ENCODE measurements around the gene COL16A1.

The COL16A1 gene

DNA sequence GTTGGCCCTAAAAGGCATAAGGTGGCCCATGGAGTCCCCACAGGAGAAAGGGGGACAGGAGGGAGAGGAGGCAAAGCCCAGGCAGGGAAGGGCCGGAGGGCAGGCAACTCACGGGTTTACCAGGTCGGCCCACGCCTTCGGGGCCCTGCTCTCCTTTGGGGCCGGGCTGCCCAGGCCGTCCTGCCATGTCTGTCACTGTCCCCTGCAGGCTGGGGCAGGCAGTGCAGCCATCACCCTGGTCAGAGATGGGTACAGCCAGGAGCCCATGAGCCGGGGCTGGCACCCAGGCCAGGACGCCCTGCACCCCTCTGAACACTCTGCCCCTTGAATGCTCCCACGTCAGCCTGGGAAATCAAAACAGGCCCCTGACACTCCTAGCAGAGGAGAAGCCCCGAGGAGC lies 19.8 kb downstream of the COL16A1 start:
- no peak for DNase-seq

DNA sequence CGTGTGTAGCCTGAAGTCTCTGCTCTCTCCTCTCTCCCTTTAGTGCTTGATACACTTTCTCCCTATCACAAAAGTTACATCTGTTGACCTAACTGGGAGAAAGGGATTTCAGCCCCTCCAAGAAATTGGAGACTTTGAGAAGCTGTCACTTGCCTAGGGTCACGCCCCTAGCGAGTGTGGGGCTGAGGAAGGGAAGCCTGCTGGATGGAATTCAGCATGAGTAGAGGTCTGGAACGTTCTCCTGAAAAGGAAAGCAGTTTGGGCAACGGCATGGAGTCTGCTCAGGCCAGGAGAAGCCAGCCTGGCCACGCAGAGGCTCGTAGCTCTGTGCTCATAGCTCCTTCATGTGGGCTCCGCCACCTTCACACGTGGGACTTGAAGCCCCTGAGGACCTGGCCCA lies 22.4 kb downstream of the COL16A1 start:
- no peak for DNase-seq

DNA sequence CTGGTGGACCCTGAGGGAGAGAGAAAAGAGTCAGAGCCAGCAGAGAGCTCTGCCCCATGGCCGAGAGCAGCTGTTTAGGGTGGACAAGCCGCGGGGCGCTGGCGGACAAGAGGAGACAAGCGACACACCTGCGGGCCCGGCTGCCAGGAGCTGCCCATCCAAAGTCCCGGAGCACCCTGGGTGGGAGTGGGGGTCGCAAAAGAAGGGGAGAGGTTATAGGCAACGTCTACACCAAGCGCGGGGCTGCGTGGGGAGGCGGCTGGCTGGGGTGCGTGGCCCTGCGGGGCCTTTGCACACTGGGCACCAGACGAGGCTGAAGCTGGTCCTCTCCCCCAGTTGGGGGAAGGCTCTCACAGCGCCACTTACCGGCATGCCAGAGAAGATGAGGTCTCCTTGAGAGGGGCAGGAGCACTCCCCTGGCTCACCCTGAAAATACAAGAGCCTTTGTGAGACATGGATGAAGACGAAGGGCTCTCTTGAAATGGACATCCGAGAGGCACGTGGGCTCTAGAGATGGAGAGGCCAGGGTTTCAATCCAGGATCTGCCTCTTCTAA lies 24.1 kb downstream of the COL16A1 start:
- DNase-seq: no peak

DNA sequence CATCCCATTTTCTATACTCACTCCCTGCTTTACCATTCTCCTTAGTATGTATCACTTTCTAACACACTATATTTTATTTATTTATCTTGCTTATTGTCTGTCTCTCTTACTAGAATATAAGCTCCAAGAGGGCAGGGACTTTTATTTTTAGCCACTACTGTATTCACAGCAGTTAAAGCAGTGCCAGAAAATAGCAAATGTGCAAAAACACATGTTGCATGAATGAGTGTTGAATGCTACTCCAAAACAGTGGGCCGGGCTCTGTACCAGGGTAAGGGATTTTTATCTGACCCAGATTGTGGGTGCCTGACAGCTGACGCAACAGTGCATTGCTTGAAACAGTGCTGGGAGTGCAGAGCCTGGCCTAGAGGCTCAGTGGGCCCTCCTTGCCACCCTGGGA lies 24.7 kb downstream of the COL16A1 start:
- DNase-seq: no peak

DNA sequence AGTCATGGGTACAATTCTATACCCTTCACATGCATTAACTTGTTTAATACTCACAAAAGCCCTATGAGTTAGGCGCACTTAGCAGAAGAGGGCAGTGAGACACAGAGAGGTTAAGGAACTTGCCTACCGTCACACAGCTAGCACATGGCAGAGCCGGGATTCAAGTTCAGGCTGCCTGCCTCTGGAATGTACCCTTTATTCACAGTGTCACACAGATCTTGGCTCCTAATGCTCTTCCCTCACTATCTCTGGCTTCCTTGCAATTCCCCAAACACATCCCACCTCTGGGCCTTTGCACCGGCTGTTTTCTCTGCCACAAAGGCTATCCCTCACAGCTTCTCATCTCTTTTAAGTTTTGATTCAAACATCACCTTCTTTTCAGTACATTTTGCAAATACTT lies 25.1 kb downstream of the COL16A1 start:
- no peak for DNase-seq

DNA sequence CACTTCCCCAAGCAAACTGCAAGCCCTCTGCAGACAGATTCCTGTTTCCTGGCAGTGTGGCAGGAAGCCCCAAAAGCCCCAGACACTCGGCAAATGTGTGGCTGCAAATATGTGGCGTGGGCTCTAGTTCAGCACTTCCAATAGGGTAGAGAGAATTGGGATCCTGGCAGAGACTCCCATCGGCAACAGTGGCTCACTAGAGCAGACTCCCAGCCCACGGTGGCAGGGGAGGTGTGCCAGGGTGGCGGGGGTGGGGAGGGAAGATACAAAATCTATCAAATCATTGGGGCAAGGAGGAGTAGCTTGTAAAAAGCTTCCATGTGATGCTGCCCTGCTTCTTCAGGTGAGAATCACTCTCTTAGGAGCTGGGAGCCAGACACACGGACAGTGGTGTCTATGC lies 25.9 kb downstream of the COL16A1 start:
- DNase-seq: no peak

DNA sequence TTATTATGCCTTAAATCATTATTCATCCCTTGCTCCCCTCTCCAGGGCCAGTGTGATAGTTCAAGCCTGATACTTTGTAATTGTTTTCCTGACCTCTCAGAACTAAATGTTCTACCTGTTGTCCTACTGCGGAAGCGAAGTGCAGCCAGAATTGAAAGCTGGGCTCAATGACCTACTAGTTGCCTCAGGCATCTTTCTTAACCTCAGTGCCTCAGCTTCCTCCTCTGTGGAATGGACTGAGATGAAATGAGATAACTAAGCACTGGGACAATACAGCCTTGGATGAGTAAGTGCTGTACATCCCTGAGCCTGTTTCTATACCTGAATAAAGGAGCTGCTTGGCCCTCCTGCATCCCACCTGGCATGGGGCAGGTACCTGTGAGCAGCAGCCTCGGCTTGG lies 26.4 kb downstream of the COL16A1 start:
- DNase-seq: no peak

DNA sequence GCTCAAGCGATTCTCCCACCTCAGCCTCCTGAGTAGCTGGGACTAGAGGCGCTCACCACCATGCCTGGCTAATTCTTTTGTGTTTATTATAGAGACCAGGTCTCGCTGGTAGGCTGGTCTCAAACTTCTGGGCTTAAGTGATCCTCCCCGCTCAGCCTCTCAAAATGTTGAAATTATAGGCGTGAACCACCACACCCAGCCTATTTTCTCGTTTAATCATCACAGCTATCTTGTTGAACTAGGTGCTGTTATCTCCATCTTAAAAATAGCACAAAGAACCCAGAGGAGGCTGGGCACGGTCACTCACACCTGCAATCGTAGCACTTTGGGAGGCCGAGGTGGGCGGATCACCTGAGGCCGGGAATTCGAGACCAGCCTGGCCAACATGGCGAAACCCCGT lies 28.1 kb downstream of the COL16A1 start:
- no peak for DNase-seq

DNA sequence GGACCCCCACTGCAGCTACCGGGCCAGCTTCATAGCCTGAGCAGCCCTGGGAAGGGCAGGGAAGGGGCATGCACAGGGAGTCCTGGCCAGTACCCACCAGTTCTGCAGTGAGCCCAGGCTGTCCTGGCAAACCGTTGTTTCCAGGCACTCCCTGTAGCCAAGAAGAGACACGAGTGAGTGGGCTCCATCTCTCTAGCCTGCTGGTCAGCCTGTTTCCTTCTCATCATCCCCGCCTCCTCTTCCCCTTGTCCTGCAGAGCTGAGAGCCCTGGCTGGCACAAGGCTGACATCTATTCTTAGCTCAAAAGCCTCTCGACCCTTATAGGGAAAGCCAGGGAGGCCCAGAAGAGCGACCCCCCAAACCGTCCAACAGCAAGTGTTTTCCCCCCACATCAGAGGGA lies 28.7 kb downstream of the COL16A1 start:
- DNase-seq: no peak

DNA sequence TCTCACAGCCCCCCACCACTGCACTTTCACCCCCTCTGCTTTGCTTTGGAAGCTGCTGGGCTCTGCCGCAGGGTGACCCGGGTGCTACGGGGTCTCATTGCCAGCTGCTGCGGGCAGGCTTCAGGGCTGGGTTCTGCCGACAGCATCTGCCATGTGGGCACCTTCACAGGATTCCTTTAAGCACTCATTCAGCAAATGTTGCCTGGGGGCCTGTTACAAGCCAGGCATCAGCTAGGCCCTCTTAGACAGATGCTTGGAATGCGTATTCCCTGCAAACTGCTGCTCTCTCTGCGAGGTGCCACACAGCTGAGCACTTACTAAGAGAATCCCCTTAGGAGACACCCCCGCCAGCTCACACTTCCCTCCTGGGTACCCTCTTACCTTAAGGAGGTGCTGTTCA lies 29.2 kb downstream of the COL16A1 start:
- DNase-seq: no peak

DNA sequence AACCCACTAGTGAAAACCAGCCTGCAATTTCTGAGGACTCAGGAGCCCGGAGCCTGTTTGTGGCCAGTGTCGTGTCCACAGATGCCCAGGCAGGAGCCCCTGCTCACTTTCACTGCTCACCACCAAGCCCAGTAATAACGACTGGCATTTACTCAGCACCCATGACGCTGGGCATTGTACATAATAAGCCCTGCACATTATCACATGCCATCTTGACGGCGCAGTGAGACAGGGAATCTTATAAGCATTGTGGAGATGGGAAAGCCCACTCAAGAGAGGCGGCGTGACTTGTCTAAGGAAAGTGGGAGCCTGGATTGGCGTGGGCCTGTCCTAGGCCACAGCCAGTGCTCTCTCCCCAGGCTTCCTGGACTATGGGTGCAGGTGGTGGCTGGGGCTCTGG lies 30.4 kb downstream of the COL16A1 start:
- DNase-seq: no peak

DNA sequence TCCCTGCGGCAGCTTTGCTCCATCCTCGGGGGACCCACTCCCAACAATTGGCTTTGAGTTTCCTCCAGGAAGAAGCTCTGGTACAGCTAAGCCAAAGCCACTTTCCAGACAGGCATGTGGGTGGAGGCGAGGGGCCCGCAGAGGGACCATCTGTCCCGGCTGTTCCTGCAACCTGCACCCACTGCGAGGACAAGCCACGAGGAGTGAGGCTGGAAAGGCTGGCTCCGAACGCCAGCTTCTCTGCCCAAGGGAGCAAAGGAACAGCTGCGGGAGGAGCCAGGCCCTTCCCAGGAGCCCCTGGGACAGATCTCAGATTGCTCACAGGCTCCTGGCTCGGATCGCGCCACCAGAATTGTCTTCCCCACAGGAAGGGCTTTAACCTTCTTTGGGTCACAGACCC lies 30.8 kb downstream of the COL16A1 start:
- no peak for DNase-seq

DNA sequence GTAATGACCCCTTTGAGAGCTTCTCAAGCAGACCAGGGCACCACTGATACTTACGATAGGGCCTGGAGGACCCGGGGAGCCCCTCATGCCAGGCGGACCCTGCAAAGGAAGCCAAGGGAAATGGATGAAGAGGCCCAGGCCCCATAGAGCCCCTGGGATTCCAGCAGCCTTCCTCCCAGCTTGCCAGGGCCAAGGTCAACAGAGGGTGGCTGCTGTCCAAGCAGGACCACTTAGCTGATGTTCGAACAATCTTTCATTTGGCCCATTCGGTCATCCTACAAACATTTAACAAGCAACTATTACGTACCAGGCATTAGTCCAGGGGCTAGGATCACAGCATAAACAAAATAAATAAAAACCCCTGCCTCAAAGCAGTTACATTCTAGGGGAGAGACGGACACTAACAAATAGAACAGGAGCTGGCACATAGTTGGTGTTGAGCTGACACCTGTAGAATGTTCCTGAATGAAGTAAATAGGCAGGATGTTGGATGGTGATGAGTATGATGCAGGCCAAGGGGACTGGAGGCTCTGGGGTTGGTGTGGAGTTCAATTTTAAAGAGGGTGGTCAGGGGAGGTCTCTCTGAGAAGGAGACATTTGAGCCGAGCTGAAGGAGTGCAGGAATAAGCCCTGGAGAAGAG lies 32.1 kb downstream of the COL16A1 start:
- DNase-seq: no peak

DNA sequence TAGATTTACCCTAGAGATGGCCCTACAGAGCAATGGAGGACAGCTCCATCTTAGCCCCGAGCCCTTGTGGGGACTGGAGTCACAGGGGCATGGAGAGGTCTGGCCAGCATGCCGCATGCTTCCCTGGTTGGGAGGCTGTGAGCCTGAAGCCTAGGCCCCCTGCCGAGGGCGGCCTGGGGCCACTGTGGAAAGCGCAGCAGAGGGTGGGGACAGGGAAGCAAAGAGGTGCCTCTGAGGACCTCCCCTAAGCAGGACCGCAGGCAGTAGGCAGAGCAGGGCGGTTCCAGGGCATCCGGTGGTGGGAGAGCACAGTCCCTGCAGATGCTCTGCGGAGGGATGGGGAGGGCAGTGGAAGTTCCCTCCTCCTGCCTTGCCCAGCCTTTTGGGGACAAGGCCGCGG lies 32.7 kb downstream of the COL16A1 start:
- DNase-seq: no peak

DNA sequence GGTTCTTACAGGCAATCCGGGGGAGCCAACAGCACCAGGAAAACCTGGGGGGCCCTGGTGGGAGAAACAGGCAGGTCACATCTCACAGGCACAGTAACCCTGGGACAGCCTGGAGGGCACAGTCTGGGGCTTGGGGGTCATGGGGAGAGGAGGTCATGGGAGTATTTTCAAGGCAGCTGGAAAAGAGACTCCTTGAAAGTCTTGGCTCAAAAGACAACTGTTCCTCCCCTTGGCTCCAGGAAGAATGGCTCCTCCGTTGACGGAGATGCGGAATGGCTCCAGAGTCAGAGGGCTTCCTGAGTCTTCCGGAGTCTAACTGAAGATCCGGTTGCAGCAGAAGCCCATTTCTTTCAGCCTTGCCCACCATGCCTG lies 33.2 kb downstream of the COL16A1 start:
- DNase-seq: no peak

DNA sequence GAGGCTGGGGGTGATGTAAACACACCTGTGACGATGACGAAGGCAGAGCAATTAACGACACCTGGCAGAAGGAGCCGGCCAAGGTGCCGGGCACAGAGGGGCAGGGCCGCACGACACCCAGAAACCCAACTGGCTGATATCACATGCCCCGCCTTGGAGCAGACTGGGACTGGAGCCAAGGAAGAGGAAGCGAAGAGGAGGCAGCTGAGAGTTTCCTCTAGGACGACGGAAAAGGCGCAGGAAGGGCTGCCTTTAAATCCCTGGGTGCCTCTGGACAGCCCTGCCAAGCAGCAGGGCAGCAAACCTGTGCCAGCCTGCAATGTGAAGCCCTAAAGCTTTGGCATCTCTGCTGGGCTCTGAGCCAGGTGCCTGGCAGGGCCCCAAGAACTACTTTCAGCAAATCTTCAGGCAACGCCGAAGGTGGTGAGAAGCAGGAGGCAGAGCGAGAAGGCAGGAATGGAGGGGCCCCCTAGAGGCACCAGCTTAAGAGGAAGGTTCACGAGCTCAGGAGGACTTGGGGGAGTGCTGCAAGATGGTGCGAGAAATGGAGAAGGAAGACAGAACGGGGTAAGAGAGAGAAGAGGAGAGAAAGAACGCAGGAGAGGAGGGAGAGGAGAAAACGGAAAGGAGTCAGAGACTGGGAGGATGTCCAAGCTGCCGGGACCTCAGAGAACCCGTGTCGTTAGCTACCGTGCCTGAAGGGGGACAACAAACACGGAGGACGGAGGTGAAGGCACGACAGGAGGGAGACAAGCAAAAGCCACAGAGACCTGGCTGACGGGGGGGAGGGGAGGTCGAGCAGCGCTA lies 33.8 kb downstream of the COL16A1 start:
- peak; percentile 79 for DNase-seq

DNA sequence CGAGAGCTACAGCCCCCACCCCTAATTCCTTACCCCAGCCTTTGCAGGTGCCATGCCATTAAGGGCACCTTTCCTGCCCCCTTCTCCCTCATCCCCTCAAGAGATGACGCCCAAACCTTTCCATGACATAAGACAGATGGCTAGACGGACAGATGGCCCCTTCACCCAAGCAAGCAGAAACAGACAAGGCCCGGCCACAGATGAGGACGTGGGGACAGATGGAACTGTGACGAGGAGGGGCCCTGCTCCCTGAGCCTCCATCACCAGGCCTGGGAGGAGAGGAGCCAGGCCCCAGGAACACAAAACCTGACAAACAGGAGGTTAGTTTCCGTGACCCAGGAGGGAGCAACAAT lies 34.4 kb downstream of the COL16A1 start:
- no peak for DNase-seq

DNA sequence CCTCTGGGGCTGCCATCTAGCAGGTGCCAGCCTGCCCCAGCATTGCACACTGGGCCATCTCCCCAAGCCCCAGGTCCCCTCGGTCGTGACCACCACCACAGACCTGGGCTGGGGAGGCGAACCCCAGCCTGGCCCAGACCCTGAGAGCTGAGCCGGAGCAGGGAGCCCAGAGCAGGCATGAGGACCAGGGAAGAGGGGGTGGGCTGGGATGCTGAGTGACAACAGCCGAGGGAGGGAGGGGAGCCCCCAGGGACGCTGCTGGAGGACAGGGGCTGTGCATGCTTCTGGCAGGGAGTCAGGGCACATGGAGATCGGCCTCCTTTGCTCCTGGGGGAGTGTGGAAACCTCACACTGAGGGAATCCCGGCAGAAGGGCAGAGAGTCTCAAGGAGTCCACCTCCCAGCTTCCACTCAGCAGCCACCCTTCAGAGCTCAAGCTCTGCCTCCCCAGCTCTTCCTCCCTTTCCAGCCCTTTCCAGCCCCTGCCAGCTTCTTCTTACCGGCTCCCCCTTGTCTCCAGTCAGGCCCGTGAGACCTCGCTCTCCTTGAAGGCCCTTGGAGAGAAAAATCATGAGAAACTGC lies 35.4 kb downstream of the COL16A1 start:
- DNase-seq: no peak

DNA sequence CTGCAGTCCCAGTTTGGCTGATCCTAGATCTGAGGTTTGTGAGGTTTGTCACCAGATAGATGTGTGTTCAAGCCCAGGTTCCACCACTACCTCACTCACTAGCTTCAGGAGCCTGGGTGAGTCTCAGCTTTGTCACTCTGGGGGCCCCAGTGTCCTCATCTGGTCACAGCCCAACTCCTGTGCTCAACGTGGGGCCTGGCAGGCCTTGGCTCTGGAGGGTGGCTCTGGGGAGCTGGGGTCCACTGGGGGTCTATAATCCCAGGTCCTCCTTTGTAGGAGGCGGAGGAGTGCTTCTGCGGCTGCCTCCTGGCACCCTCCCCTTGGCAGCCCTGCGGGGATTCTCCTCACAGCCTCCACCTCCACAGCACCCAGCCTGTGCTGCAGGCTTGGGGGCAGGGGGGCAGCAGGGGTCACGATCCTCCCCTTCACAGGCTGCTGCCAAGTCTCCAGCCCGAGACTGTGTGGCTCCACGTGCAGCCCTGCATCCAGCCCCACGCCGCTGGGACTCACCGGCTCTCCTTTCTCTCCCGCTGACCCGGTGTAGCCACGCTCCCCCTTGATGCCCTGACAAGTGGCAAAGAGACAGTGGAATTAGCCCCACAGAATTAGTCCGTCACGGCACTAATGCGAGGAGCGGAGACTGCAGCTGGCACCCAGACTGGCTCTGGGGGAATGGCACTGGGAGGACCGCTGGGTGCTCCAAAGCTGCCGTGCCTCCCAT lies 36.6 kb downstream of the COL16A1 start:
- DNase-seq: no peak

DNA sequence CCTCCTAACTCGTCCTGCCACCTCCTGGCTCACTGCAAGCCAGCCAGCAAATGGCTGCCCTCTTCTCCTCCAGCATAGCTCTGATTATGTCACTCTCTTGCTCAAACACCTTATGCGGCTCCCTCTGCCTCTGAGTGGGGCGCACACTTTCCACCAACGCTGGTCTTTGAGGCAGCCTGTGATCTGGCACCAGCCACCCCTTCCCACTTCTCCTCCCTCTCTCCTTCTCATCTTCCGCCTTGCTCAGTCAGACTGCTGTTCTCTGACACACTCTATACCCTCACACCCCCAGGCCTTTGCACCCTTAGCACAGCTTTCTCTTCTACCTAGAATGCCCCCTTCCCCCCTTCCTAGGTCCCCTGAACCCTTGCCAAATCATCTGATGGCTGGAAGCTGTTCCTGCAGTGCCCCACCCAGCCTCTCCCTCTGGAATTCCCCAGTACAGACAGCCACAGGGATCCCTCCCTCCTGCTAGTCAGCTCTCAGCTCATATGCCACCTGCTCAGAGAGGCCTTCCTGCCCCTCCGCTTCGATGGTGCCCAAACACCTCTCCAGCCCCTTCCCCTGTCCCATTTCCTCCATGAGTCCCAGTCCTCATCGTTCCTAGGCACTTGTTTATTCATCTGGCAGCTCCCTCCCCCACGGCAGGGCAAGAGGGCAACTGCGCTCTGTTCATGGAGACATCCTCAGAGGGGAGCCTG lies 37.4 kb downstream of the COL16A1 start:
- peak; percentile 4 for DNase-seq

DNA sequence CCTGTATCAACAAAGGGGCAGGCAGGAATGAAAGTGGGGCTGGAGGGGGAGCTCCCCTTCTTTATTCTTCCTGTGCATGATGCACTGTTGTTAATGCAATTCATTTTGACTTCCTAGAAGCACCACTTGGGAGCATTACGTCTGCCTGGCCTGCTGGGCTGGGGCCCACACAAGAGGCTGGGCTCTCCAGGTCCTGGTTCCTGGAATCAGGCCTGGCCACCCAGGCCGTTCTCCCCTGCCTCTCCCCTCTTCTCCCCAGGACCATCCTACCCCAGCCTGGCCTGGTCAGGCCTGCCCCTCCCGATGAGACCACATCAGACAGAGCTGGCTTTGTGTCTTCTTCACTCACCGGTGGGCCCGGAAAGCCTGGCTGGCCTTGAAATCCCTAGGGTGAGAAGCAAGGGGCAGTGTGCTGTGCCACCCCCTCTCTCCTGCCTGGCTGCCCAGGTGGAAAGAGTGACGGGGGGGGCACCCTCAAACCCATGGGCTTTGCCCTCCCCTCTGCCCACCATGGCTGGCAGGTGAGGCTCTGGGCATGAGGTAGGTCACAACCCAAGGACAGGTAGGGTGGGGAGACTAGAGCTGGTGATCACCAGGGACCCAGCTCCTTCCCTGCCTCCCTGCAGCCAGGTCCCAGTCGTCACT lies 38.5 kb downstream of the COL16A1 start:
- DNase-seq: no peak

DNA sequence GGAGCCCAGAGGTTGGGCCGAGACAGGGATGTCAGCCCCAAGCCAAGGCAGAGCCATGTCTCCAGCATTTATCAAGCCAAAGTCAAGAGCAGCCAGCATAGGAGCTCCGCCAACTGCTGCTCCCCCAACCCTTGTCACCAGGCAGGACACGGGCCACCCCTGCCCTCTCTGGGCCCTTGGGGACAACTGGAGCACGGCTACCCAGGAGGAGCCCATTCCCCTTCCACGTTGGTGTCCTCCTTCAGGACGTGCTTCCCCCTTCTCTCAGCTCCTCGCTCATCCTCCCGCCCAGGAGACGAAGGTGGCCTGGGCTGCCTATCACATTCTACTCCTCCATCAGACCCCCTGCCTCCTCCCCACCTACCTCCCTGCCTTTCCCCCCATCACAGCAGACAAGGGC lies 39.3 kb downstream of the COL16A1 start:
- DNase-seq: no peak

Measured in NCI-H510A treated with DMSO at 0.1 percent for 48 hours (cell line).